H9 (cell line): ENCODE measurements around the gene GMPS. TPM values are rescaled to one million over a fixed set of nuclear protein-coding genes. Genes with fewer than 3 reads are reported as not detected.

Experiments
- DNase-seq: peaks from one replicate; pipeline ENCODE4 v3.0.0-alpha.2; 2017
- H2AFZ ChIP-seq: one replicate; pipeline ENCODE4 v1.6.1; 2013; ENCODE audit warnings: mild to moderate bottlenecking, low read length, control low read depth, moderate library complexity
- H2AK5ac ChIP-seq: 2 replicates; pipeline ENCODE4 v1.6.1; 2013; ENCODE audit warnings: low read length, control low read depth, mixed read lengths; ENCODE audit not compliant: insufficient read length
- H2BK120ac ChIP-seq: one replicate; pipeline ENCODE4 v1.6.1; 2013; ENCODE audit warnings: low read depth, mild to moderate bottlenecking, low read length, control low read depth, inconsistent platforms; ENCODE audit not compliant: poor library complexity, severe bottlenecking
- H2BK12ac ChIP-seq: 2 replicates; pipeline ENCODE4 v1.6.1; 2013; ENCODE audit warnings: low read length, control low read depth, mixed read lengths, low read depth; ENCODE audit not compliant: insufficient read length
- H2BK15ac ChIP-seq: 2 replicates; pipeline ENCODE4 v1.6.1; 2013; ENCODE audit warnings: low read depth, low read length, control low read depth
- H2BK20ac ChIP-seq: one replicate; pipeline ENCODE4 v1.6.1; 2013; ENCODE audit warnings: low read depth, mild to moderate bottlenecking, low read length, control low read depth, inconsistent platforms; ENCODE audit not compliant: poor library complexity, severe bottlenecking
- H2BK5ac ChIP-seq: 2 replicates; pipeline ENCODE4 v1.6.1; 2013; ENCODE audit warnings: low read length, control low read depth, mixed read lengths; ENCODE audit not compliant: insufficient read length
- H3K14ac ChIP-seq: 2 replicates; pipeline ENCODE4 v1.6.1; 2013; ENCODE audit warnings: low read length, control low read depth; ENCODE audit not compliant: insufficient read depth
- H3K18ac ChIP-seq: 2 replicates; pipeline ENCODE4 v1.6.1; 2013; ENCODE audit warnings: low read depth, mild to moderate bottlenecking, mixed read lengths, low read length, control low read depth; ENCODE audit not compliant: insufficient read length
- H3K23ac ChIP-seq: 2 replicates; pipeline ENCODE4 v1.6.1; 2013; ENCODE audit warnings: low read length, control low read depth, mixed read lengths, low read depth; ENCODE audit not compliant: insufficient read length
- H3K23me2 ChIP-seq: 2 replicates; pipeline ENCODE4 v1.6.1; 2013; ENCODE audit warnings: low read depth, mild to moderate bottlenecking, mixed read lengths, low read length, control low read depth; ENCODE audit not compliant: insufficient read length, poor library complexity, severe bottlenecking
- H3K27ac ChIP-seq: 2 replicates; pipeline ENCODE4 v1.5.1; 2013; ENCODE audit warnings: low read length, control low read depth, mixed read lengths, low read depth; ENCODE audit not compliant: insufficient read length
- H3K27me3 ChIP-seq: 2 replicates; pipeline ENCODE4 v1.6.1; 2013; ENCODE audit warnings: low read length, control low read depth, inconsistent platforms; ENCODE audit not compliant: insufficient read depth
- H3K4ac ChIP-seq: 2 replicates; pipeline ENCODE4 v1.6.1; 2013; ENCODE audit warnings: low read depth, mild to moderate bottlenecking, control low read depth, inconsistent platforms, low read length, moderate library complexity
- H3K4me1 ChIP-seq: 2 replicates; pipeline ENCODE4 v1.6.1; 2013; ENCODE audit warnings: low read length, control low read depth, inconsistent platforms; ENCODE audit not compliant: insufficient read depth
- H3K4me2 ChIP-seq: 2 replicates; pipeline ENCODE4 v1.6.1; 2013; ENCODE audit warnings: low read length, control low read depth, mixed read lengths; ENCODE audit not compliant: insufficient read length, insufficient read depth
- H3K56ac ChIP-seq: 2 replicates; pipeline ENCODE4 v1.6.1; 2013; ENCODE audit warnings: low read depth, mild to moderate bottlenecking, mixed read lengths, low read length, control low read depth; ENCODE audit not compliant: insufficient read length
- H3K79me1 ChIP-seq: 2 replicates; pipeline ENCODE4 v1.6.1; 2013; ENCODE audit warnings: low read depth, mild to moderate bottlenecking, moderate library complexity, low read length, control low read depth, inconsistent platforms; ENCODE audit not compliant: insufficient read depth, poor library complexity, severe bottlenecking
- H3K79me2 ChIP-seq: 2 replicates; pipeline ENCODE4 v1.6.1; 2013; ENCODE audit warnings: low read length, control low read depth, inconsistent platforms; ENCODE audit not compliant: insufficient read depth
- H3K9ac ChIP-seq: 2 replicates; pipeline ENCODE4 v1.6.1; 2013; ENCODE audit warnings: low read length, control low read depth, mixed read lengths; ENCODE audit not compliant: insufficient read length; ENCODE audit errors: extremely low read depth
- H3K9me3 ChIP-seq: one replicate; pipeline ENCODE4 v1.6.1; 2013; ENCODE audit warnings: low read depth, low read length, inconsistent platforms; ENCODE audit not compliant: control insufficient read depth
- H3T11ph ChIP-seq: one replicate; pipeline ENCODE4 v1.6.1; 2013; ENCODE audit warnings: mild to moderate bottlenecking, low read length, control low read depth, inconsistent platforms
- H4K20me1 ChIP-seq: one replicate; pipeline ENCODE4 v1.6.1; 2013; ENCODE audit not compliant: control insufficient read depth, insufficient read length, insufficient read depth
- H4K5ac ChIP-seq: 2 replicates; pipeline ENCODE4 v1.6.1; 2013; ENCODE audit warnings: low read depth, mild to moderate bottlenecking, mixed read lengths, low read length, control low read depth; ENCODE audit not compliant: insufficient read length
- H4K8ac ChIP-seq: replicated peaks from 2 replicates; pipeline ENCODE4 v1.6.1; 2013; ENCODE audit warnings: low read length, control low read depth, mixed read lengths, low read depth; ENCODE audit not compliant: insufficient read length
- H4K91ac ChIP-seq: 2 replicates; pipeline ENCODE4 v1.6.1; 2013; ENCODE audit warnings: low read depth, mild to moderate bottlenecking, moderate library complexity, mixed read lengths, low read length, control low read depth; ENCODE audit not compliant: insufficient read length
- H3K27ac Mint-ChIP-seq, 3 experiments: 2 replicates in 2 of 3; 3 replicates in 1 of 3; pipeline ENCODE4 v1.8.0; 2020 to 2021; ENCODE audit warnings: mixed read lengths in 3 of 3, mild to moderate bottlenecking in 1 of 3, moderate library complexity in 1 of 3
- H3K27me3 Mint-ChIP-seq: 2 replicates; pipeline ENCODE4 v1.8.0; 2021; ENCODE audit warnings: low read depth, mild to moderate bottlenecking, moderate library complexity, mixed read lengths
- H3K36me3 Mint-ChIP-seq, 3 experiments: 2 replicates in 2 of 3; 3 replicates in 1 of 3; pipeline ENCODE4 v1.8.0; 2020 to 2021; ENCODE audit warnings: low read depth in 3 of 3, mixed read lengths in 3 of 3; ENCODE audit not compliant: insufficient read depth in 1 of 3
- H3K4me1 Mint-ChIP-seq, 2 experiments: 2 replicates each; pipeline ENCODE4 v1.8.0; 2020; ENCODE audit warnings: mixed read lengths in 2 of 2
- H3K4me3 Mint-ChIP-seq, 2 experiments: 2 replicates in 1 of 2; 3 replicates in 1 of 2; pipeline ENCODE4 v1.8.0; 2020 to 2021; ENCODE audit warnings: mild to moderate bottlenecking in 2 of 2, mixed read lengths in 2 of 2, moderate library complexity in 1 of 2
- H3K9me3 Mint-ChIP-seq, 2 experiments: 2 replicates in 1 of 2; 3 replicates in 1 of 2; pipeline ENCODE4 v1.8.0; 2020; ENCODE audit warnings: mild to moderate bottlenecking in 2 of 2, mixed read lengths in 2 of 2, moderate library complexity in 1 of 2
- CTCF ChIP-seq: fragments of 200-600 bp; sonication (generic); conservative IDR thresholded peaks from 3 replicates; pipeline ENCODE4 v1.8.0; 2021; ENCODE audit warnings: antibody characterized with exemption, mild to moderate bottlenecking
- WGBS: extraction: QIAGEN DNeasy Blood & Tissue Kit; methylation state at CpG from one replicate; pipeline ENCODE4 v1.1.7; 2013; ENCODE audit warnings: missing lambda C conversion rate, low lambda C conversion rate, mixed read lengths; ENCODE audit not compliant: insufficient read length; ENCODE audit errors: extremely low coverage; 5-methylcytosine and 5-hydroxymethylcytosine counted together
- total RNA-seq: library from RNA; stranded (reverse); gene quantifications from 2 replicates; pipeline ENCODE4 v1.2.1, GENCODE V29; 2021

Gene GMPS
- total RNA-seq, 1 experiment from 2014 or later, result 142 TPM

- Histone ChIP-seq H4K91ac (no peak overlapping the region), H2BK5ac (no peak overlapping the region), H3K14ac (no peak overlapping the region), H2BK15ac (no peak overlapping the region), H4K8ac (no peak overlapping the region), H3K27me3 (no peaks in the 10 kb centered on the region), H3K79me1 (no peaks in the 10 kb centered on the region), H3K18ac (no peak overlapping the region), H3K4me1 (no peaks in the 10 kb centered on the region), H3K79me2 (no peaks in the 10 kb centered on the region), H3T11ph (no peak overlapping the region), H2BK20ac (no peak overlapping the region), H2AK5ac (no peak overlapping the region), H4K5ac (no peak overlapping the region), H3K23ac (no peak overlapping the region), H2BK120ac (no peak overlapping the region), H3K9ac (no peak overlapping the region), H3K56ac (no peak overlapping the region), H2BK12ac (no peak overlapping the region), H3K27ac (no peak overlapping the region), H2AFZ (no peak overlapping the region), H3K4ac (no peak overlapping the region), H4K20me1 (no peaks in the 10 kb centered on the region), H3K4me2 (no peak overlapping the region), H3K9me3 (no peaks in the 10 kb centered on the region), H3K23me2 (no peaks in the 10 kb centered on the region)
- H3K27ac Mint-ChIP-seq, result no peak overlapping the region; a peak in 1 of 7 replicates
- H3K4me3 Mint-ChIP-seq, result no peak overlapping the region
- no peak for DNase-seq
- H3K36me3 Mint-ChIP-seq, result no peaks in the 10 kb centered on the region
- TF ChIP-seq CTCF, result no peak
- no CpG with 5 or more reads among the region's 4 CpGs for WGBS
- H3K4me1 Mint-ChIP-seq, result peaks cover 8 to 13% of the 10 kb centered on the region in 2 experiments
- peaks cover 2% of the 10 kb centered on the region; the same call in 1 of the 2 replicates for H3K27me3 Mint-ChIP-seq
- H3K9me3 Mint-ChIP-seq, result no peaks in the 10 kb centered on the region; a peak in 1 of 5 replicates
These were observed 120.8 kb downstream of the GMPS start for GRCh38 chr3:155991212-155991611.
